Stimulated activated CD8-positive, alpha-beta memory T cell treated with anti-CD3 and anti-CD28 coated beads, Interleukin-12 subunit alpha, Interleukin-12 subunit beta, amount 100 ng/mL, for 24 hours (primary cell): ENCODE data around the gene BBS9.

Experiments used
- DNase-seq: peaks from one replicate; pipeline ENCODE4 v3.0.0-alpha.2; 2020; ENCODE audit errors: extremely low read depth

Gene BBS9

DNA sequence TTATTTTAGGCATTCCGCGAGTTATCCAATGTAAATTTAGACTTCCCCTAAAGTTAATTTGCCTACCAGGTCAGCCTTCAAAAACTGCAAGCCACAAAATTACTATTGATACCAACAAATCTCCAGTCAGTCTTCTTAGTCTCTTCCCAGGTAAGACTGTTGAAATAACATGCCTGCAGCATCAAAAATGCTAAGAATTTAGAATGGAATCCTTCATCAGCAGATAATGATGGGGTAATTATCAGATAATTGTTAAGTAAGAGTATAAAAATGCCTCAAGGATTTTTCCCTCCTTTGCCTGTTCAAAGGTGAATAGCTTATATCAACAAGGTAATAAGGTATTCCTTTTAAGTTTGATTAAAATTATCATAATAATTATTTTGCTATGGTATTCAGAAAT is 228.5 kb downstream of the BBS9 start:
- DNase-seq, result no peak

- DNase-seq, result no peak
These were observed 240.5 kb downstream of the BBS9 start for GRCh38 chr7:33369888-33370287.

DNA sequence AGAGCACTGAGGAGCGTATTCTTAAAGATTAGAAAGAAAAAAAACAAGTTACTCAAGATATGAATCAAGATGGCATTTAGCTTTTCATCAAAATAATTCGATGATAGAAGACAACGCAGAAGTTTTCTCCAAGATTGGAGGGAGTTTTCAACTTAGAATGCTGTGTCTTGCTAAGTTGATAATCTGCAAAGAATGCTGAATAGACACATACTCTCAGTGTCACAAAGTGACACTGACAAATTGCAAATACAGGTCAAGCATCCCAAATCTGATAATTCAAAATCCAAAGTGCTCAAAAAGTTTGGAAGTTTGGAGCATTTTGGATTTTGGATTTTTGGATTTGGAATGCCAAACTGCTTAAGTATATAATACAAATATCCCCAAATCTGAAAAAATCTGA is 243.8 kb downstream of the BBS9 start:
- no peak for DNase-seq

DNA sequence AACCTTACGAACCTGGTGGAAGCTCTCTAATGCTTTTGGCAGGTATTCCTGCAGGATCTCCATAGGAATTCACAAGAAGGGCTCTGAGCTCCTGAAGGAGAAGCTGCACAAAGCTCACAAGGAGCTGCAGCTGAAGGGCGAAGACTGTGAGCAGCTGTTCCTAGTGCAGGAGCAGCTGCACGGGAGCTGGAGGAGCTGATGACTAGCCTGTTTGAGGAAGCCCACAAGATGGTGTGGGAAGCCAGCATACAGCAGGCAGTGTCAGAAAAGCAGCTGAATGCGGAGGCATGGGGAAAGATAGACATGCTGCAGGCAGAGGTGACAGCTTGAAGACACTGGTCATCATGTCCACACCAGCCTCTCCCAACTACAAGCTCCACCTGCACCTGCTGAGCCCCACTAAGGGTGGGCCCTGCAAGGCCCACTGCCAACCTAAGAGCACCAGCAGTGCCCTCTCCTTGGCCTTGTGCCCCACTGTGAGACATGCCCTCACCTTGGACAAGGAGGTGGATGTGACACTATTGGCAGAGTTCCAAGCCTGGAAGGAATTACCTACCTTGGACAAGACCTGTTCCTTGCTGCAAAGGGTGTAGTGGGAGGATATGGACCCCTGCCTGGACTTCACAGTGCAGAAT is 250.6 kb downstream of the BBS9 start:
- DNase-seq, result no peak

GRCh38 chr7:33388332-33388731 is 259.0 kb downstream of the BBS9 start:
- DNase-seq, result no peak

GRCh38 chr7:33392148-33392547 is 262.8 kb downstream of the BBS9 start:
- DNase-seq, result no peak

GRCh38 chr7:33393770-33394169 is 264.4 kb downstream of the BBS9 start:
- DNase-seq, result no peak

DNA sequence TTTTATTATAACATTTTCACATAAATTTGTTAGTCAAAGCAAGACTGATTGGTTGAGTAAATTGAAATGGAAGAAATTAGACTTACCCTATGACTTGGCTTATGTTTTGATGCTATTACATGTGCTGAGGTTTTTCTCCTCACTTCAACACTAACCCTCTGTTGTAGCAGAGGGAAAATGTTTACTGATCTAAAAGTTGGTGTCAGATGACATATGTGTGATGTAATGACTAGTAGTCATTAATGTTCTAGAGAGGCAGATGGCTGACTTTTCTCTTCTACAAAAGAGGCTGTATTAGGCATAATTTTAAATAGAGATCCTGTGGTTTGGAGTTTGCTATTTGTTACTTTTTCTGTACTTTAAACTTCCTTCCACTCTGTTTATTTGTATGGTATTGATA is 266.0 kb downstream of the BBS9 start:
- DNase-seq, result no peak

GRCh38 chr7:33399528-33400213 is 270.3 kb downstream of the BBS9 start:
- DNase-seq, result no peak

DNA sequence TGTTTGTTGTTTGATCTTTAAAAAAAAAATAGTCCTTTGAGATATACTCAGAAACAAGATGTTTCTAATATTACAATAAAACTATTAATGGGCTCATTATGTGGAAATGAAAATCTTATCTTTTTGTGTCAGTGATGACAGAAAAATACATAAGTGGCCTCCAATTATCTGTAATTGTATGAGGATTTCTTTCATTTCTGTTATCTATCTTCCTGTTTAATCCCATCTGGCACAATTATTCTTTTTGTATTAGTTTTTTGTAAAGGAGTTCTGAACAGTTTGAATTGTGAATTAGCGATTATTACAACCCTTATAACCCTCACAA is 270.8 kb downstream of the BBS9 start:
- no peak for DNase-seq

DNA sequence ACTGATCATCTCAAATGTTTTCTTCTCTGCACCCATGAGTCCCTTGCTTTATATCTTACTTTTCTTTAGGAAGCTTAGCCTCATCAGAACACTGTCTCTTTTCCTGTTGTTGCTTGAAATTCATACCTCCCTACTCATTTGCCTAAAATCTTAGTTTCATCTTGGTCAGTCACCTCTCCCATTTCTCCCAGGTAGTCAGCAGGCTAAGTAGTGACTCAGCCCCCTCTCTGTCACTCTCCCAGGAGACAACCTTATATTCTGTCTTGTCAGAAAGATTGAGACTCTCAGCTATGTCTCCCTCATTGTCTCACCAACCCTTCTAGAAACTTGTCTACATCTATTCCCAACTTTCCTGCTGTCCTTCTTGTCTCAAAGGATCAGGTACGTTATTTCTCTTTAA is 280.9 kb downstream of the BBS9 start:
- no peak for DNase-seq

DNA sequence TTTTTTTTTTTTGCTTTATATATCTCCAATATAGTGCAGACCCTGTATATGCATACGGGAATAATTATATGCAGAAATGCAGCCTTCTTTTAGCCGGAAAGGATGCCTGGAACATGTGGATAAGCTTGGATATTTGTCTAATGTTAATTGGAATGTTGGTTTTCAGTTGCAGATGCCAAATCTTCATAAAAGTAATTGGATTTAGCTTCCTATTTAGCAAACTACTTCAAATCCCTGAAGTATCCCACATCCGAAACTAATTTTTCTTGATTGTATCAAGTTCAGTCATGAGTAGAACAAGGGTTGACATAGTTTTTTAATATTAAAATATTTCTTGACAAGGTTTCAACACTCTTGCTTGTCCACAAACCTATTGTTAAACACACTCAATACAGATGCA is 281.7 kb downstream of the BBS9 start:
- no peak for DNase-seq

GRCh38 chr7:33412331-33412730 is 283.0 kb downstream of the BBS9 start:
- no peak for DNase-seq

- DNase-seq, result no peak
These were observed 288.9 kb downstream of the BBS9 start for GRCh38 chr7:33418251-33418701.

DNA sequence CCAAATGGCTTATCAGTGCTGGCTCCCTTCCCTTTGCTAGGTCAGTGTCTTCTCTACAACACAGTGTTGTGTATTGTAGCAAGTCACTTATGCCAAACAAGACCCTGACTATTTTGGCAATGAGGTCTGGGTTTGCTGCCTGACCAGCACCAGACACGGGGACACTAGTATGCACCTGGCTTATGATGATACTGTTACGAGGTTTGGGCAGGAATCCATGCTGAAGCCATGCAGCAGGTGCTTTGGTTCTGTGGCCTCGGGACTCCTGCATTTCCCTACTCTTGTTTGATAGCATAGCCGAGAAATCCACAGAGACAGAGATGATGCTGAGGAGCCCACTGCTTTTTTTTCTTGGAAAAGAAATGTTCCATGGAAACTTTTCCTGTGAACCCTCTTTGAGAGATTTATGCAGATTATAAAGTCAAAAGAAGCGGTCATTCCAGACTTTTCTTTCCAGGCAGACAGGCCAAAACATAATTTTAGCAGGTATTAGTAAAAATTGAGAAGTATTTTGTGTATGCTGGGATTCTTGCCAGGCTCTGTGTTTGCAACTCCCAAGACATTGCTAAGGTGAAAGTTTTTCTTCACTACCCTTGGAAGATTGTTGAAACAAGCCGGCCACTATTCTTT is 291.1 kb downstream of the BBS9 start:
- DNase-seq, result no peak

DNA sequence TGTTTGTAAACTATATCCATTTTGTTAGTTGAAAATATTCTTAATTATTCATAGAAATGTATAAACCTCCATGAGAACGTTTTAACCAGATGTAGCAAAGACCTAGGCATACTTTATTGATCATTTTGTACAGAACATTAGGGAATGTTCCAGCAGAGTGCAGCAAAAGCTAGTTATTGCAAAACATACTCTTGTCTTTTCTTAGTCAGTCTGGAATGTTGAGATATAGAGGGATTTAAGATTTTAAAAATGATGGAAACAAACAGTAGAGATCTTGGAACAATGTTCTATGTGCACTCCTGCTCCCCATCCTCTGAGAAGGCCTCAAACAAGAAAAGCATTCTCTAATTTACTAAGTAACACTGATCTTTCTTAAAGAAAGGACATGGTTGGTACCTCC is 292.1 kb downstream of the BBS9 start:
- no peak for DNase-seq

GRCh38 chr7:33422141-33422540 is 292.8 kb downstream of the BBS9 start:
- DNase-seq, result no peak

GRCh38 chr7:33422825-33423645 is 293.7 kb downstream of the BBS9 start:
- no peak for DNase-seq

DNA sequence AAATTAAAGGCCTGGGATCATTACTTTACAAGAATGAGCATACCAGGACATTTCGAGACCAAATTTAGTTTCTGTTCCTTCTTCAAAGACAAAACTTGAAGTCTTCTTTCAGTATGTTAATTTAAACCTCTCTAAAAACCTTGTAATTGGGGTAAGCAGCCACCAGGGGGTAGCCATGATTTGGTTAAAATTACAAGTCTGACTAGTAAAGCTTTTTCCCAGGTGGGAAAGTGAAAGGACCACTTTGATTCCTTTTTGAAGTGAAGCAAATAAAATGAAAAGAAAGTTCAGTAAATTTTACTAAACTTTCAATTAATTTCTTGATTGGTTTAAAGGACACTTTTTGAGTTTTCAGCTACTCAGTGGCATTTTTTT is 294.3 kb downstream of the BBS9 start:
- no peak for DNase-seq

- no peak for DNase-seq
These were observed 296.0 kb downstream of the BBS9 start for GRCh38 chr7:33425395-33425794.

GRCh38 chr7:33425929-33426678 is 296.7 kb downstream of the BBS9 start:
- no peak for DNase-seq

- no peak for DNase-seq
These were observed 299.1 kb downstream of the BBS9 start for GRCh38 chr7:33428415-33428814.
